ENCODE data around the gene RALBP1.

RALBP1 gene

GRCh38 chr18:9536354-9537152 lies 61.2 kb downstream of the RALBP1 start:
- Histone ChIP-seq H3K36me3 (ENCODE audit: control insufficient read depth in 1 of 2, insufficient read depth in 2 of 2, low read length in 2 of 2) (peaks cover 39 to 56% of the 10 kb centered on the region in 2 donors), H3K27me3 (ENCODE audit: low read depth, low read length) (no peaks in the 10 kb centered on the region), H3K4me3 (ENCODE audit: low read depth in 1 of 2, low read length in 2 of 2) (no peak overlapping the region), H3K27ac (ENCODE audit: low read length) (no peak overlapping the region), H3K9me3 (ENCODE audit: control insufficient read depth in 1 of 2, low read length in 2 of 2) (no peaks in the 10 kb centered on the region), H3K4me1 (ENCODE audit: control insufficient read depth in 1 of 2, insufficient read depth in 2 of 2, low read length in 2 of 2) (peaks cover 0 to 12% of the 10 kb centered on the region in 2 donors)

DNA sequence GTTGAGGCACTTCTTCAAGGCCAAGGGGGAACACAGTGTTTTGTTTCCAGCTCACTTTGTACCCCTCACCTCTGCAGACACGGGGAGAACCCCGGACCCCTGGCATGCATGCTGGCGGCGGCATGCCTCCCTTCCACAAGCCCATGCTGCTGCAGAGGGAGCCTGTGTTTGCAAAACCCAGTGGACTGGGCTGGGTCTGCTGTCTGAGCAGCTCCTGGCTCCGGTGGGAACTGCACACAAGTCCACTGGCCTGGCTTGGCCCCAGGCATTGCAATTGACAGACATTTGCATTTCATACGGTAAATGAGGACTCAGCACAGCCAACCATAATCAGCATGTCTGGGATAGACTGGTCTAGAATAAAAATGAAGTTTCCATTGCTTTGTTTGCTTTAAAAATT lies 62.4 kb downstream of the RALBP1 start:
- Histone ChIP-seq H3K36me3 (ENCODE audit: control insufficient read depth in 1 of 2, insufficient read depth in 2 of 2, low read length in 2 of 2) (peaks cover 32 to 53% of the 10 kb centered on the region in 2 donors), H3K4me1 (ENCODE audit: control insufficient read depth in 1 of 2, insufficient read depth in 2 of 2, low read length in 2 of 2) (peaks cover 0 to 12% of the 10 kb centered on the region in 2 donors), H3K4me3 (ENCODE audit: low read depth in 1 of 2, low read length in 2 of 2) (no peak overlapping the region)

DNA sequence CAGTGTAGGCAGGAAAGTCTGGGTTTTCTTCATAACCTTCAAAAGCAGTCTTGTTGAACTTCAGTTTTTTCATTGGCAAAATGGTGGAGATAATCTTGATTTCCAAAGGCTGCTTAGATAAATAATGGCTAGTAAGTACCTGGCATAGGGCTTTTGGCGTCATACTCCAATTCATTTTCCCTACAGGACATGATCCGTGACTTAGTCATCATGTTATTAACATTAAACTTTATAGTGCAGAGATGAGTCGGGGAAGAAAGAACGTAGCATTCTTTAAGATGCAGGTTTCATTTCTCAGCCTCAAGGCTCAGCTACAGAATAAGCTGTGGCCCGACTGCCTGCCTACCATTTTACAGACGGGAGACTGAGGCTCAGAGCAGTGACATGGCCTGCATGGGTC lies 64.0 kb downstream of the RALBP1 start:
- Histone ChIP-seq H3K36me3 (ENCODE audit: control insufficient read depth in 1 of 2, insufficient read depth in 2 of 2, low read length in 2 of 2) (peaks cover 18 to 39% of the 10 kb centered on the region in 2 donors), H3K4me3 (ENCODE audit: low read depth in 1 of 2, low read length in 2 of 2) (no peak overlapping the region), H3K4me1 (ENCODE audit: control insufficient read depth in 1 of 2, insufficient read depth in 2 of 2, low read length in 2 of 2) (peaks cover 0 to 12% of the 10 kb centered on the region in 2 donors)

More for the DNA sequence above, 62.4 kb downstream of the RALBP1 start:
- no peaks in the 10 kb centered on the region for H3K9me3 ChIP-seq (ENCODE audit: control insufficient read depth in 1 of 2, low read length in 2 of 2)
- H3K27me3 ChIP-seq (ENCODE audit: low read depth, low read length): no peaks in the 10 kb centered on the region
- no peak overlapping the region for H3K27ac ChIP-seq (ENCODE audit: low read length)

GRCh38 chr18:9539938-9540337 lies 64.6 kb downstream of the RALBP1 start:
- no peak overlapping the region for H3K27ac ChIP-seq (ENCODE audit: low read length)
- no peaks in the 10 kb centered on the region for H3K9me3 ChIP-seq (ENCODE audit: control insufficient read depth in 1 of 2, low read length in 2 of 2)
- no peaks in the 10 kb centered on the region for H3K27me3 ChIP-seq (ENCODE audit: low read depth, low read length)
- peaks cover 12 to 34% of the 10 kb centered on the region in 2 donors for H3K36me3 ChIP-seq (ENCODE audit: control insufficient read depth in 1 of 2, insufficient read depth in 2 of 2, low read length in 2 of 2)
- H3K4me1 ChIP-seq (ENCODE audit: control insufficient read depth in 1 of 2, insufficient read depth in 2 of 2, low read length in 2 of 2): peaks cover 0 to 8% of the 10 kb centered on the region in 2 donors
- no peak overlapping the region for H3K4me3 ChIP-seq (ENCODE audit: low read depth in 1 of 2, low read length in 2 of 2)

More for the DNA sequence above, 64.0 kb downstream of the RALBP1 start:
- H3K9me3 ChIP-seq (ENCODE audit: control insufficient read depth in 1 of 2, low read length in 2 of 2): no peaks in the 10 kb centered on the region
- H3K27me3 ChIP-seq (ENCODE audit: low read depth, low read length): no peaks in the 10 kb centered on the region
- no peak overlapping the region for H3K27ac ChIP-seq (ENCODE audit: low read length)

GRCh38 chr18:9542924-9543323 lies 67.6 kb downstream of the RALBP1 start:
- Histone ChIP-seq H3K27ac (ENCODE audit: low read length) (no peak overlapping the region), H3K9me3 (ENCODE audit: control insufficient read depth in 1 of 2, low read length in 2 of 2) (no peaks in the 10 kb centered on the region), H3K27me3 (ENCODE audit: low read depth, low read length) (no peaks in the 10 kb centered on the region), H3K4me1 (ENCODE audit: control insufficient read depth in 1 of 2, insufficient read depth in 2 of 2, low read length in 2 of 2) (peaks cover 0 to 2% of the 10 kb centered on the region in 2 donors), H3K4me3 (ENCODE audit: low read depth in 1 of 2, low read length in 2 of 2) (no peak overlapping the region), H3K36me3 (ENCODE audit: control insufficient read depth in 1 of 2, insufficient read depth in 2 of 2, low read length in 2 of 2) (peaks cover 27 to 40% of the 10 kb centered on the region in 2 donors)

GRCh38 chr18:9545029-9545428 lies 69.7 kb downstream of the RALBP1 start:
- Histone ChIP-seq H3K27ac (ENCODE audit: low read length) (no peak overlapping the region), H3K4me1 (ENCODE audit: control insufficient read depth in 1 of 2, insufficient read depth in 2 of 2, low read length in 2 of 2) (no peaks in the 10 kb centered on the region), H3K4me3 (ENCODE audit: low read depth in 1 of 2, low read length in 2 of 2) (no peak overlapping the region), H3K36me3 (ENCODE audit: control insufficient read depth in 1 of 2, insufficient read depth in 2 of 2, low read length in 2 of 2) (peaks cover 40 to 41% of the 10 kb centered on the region in 2 donors), H3K9me3 (ENCODE audit: control insufficient read depth in 1 of 2, low read length in 2 of 2) (no peaks in the 10 kb centered on the region), H3K27me3 (ENCODE audit: low read depth, low read length) (no peaks in the 10 kb centered on the region)

DNA sequence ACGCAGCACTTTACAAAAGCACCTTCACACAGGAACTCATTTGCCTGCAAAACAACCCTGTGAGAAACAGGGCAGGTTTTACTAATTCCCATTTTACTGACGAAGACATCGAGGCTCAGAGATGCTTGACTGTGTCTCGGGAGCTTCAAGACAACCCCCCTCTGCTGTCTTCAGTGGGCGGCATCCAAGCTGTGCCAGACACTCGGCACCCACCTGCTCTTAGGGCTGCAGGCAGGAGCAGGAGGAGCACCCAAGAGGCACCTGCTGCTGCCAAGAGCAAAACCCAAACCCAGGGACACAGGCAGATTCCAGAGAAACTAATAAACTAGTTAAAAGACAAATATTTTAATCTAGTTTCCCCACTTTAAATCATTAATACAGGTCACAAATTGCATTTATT lies 71.2 kb downstream of the RALBP1 start:
- no peaks in the 10 kb centered on the region for H3K4me1 ChIP-seq (ENCODE audit: control insufficient read depth in 1 of 2, insufficient read depth in 2 of 2, low read length in 2 of 2)
- no peaks in the 10 kb centered on the region for H3K9me3 ChIP-seq (ENCODE audit: control insufficient read depth in 1 of 2, low read length in 2 of 2)
- H3K27ac ChIP-seq (ENCODE audit: low read length): no peak overlapping the region
- peaks cover 46 to 54% of the 10 kb centered on the region in 2 donors for H3K36me3 ChIP-seq (ENCODE audit: control insufficient read depth in 1 of 2, insufficient read depth in 2 of 2, low read length in 2 of 2)
- H3K27me3 ChIP-seq (ENCODE audit: low read depth, low read length): no peaks in the 10 kb centered on the region
- H3K4me3 ChIP-seq (ENCODE audit: low read depth in 1 of 2, low read length in 2 of 2): no peak overlapping the region

- no peak overlapping the region for H3K27ac ChIP-seq (ENCODE audit: low read length)
- H3K9me3 ChIP-seq (ENCODE audit: control insufficient read depth in 1 of 2, low read length in 2 of 2): no peaks in the 10 kb centered on the region
- H3K4me1 ChIP-seq (ENCODE audit: control insufficient read depth in 1 of 2, insufficient read depth in 2 of 2, low read length in 2 of 2): no peaks in the 10 kb centered on the region
- no peaks in the 10 kb centered on the region for H3K27me3 ChIP-seq (ENCODE audit: low read depth, low read length)
- H3K36me3 ChIP-seq (ENCODE audit: control insufficient read depth in 1 of 2, insufficient read depth in 2 of 2, low read length in 2 of 2): peaks cover 50 to 65% of the 10 kb centered on the region in 2 donors
- no peak overlapping the region for H3K4me3 ChIP-seq (ENCODE audit: low read depth in 1 of 2, low read length in 2 of 2)
Measured at GRCh38 chr18:9547782-9548181, 72.5 kb downstream of the RALBP1 start.

- Histone ChIP-seq H3K9me3 (ENCODE audit: control insufficient read depth in 1 of 2, low read length in 2 of 2) (no peaks in the 10 kb centered on the region), H3K27ac (ENCODE audit: low read length) (no peak overlapping the region), H3K36me3 (ENCODE audit: control insufficient read depth in 1 of 2, insufficient read depth in 2 of 2, low read length in 2 of 2) (peaks cover 60 to 71% of the 10 kb centered on the region in 2 donors), H3K4me1 (ENCODE audit: control insufficient read depth in 1 of 2, insufficient read depth in 2 of 2, low read length in 2 of 2) (no peaks in the 10 kb centered on the region), H3K4me3 (ENCODE audit: low read depth in 1 of 2, low read length in 2 of 2) (no peak overlapping the region), H3K27me3 (ENCODE audit: low read depth, low read length) (no peaks in the 10 kb centered on the region)
Measured at GRCh38 chr18:9549405-9549804, 74.1 kb downstream of the RALBP1 start.

DNA sequence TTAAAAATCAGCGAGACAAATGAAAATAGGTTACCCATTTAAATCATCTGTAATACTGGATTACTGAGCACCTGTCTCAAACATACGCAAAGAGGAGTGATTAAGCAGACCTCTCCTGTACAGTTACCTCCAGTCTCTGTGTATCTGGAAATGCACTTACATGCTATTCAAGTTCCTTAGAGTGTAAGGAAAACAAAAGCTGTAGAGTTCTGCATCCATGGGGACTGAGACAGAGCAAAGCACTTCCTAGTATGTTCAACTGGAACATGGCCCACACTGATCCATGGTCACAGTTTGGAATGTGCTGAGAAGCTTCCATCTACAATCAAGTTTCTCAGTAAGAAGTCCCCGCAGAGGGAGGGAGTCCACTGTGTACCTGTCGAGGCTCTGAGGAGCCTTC lies 75.1 kb downstream of the RALBP1 start:
- Histone ChIP-seq H3K36me3 (ENCODE audit: control insufficient read depth in 1 of 2, insufficient read depth in 2 of 2, low read length in 2 of 2) (peaks cover 55 to 74% of the 10 kb centered on the region in 2 donors), H3K4me3 (ENCODE audit: low read depth in 1 of 2, low read length in 2 of 2) (no peak overlapping the region), H3K9me3 (ENCODE audit: control insufficient read depth in 1 of 2, low read length in 2 of 2) (no peaks in the 10 kb centered on the region), H3K27me3 (ENCODE audit: low read depth, low read length) (no peaks in the 10 kb centered on the region), H3K27ac (ENCODE audit: low read length) (no peak overlapping the region), H3K4me1 (ENCODE audit: control insufficient read depth in 1 of 2, insufficient read depth in 2 of 2, low read length in 2 of 2) (no peaks in the 10 kb centered on the region)

GRCh38 chr18:9552191-9552590 lies 76.9 kb downstream of the RALBP1 start:
- H3K4me3 ChIP-seq (ENCODE audit: low read depth in 1 of 2, low read length in 2 of 2): no peak overlapping the region

DNA sequence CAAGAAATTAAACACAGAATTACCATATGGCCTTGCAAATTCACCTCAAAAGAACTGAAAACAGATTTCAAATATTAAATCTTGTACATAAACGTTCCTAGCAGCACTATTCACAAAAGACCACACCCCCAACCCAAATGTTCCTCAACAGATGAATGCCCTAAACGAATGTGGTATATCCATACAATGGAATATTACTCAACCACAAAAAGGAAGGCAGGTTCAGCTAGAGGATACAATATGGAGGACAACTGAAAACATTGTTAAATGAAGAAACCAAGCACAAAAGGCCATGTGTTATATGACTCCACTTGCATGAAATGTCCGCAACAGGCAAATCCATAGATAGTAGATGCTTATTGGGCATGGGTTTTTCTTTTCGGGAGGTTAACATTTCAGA lies 77.3 kb downstream of the RALBP1 start:
- Histone ChIP-seq H3K27ac (ENCODE audit: low read length) (no peak overlapping the region), H3K36me3 (ENCODE audit: control insufficient read depth in 1 of 2, insufficient read depth in 2 of 2, low read length in 2 of 2) (peaks cover 49 to 78% of the 10 kb centered on the region in 2 donors), H3K9me3 (ENCODE audit: control insufficient read depth in 1 of 2, low read length in 2 of 2) (no peaks in the 10 kb centered on the region), H3K27me3 (ENCODE audit: low read depth, low read length) (no peaks in the 10 kb centered on the region), H3K4me1 (ENCODE audit: control insufficient read depth in 1 of 2, insufficient read depth in 2 of 2, low read length in 2 of 2) (no peaks in the 10 kb centered on the region), H3K4me3 (ENCODE audit: low read depth in 1 of 2, low read length in 2 of 2) (no peak overlapping the region)

More at GRCh38 chr18:9552191-9552590, 76.9 kb downstream of the RALBP1 start:
- Histone ChIP-seq H3K4me1 (ENCODE audit: control insufficient read depth in 1 of 2, insufficient read depth in 2 of 2, low read length in 2 of 2) (no peaks in the 10 kb centered on the region), H3K27me3 (ENCODE audit: low read depth, low read length) (no peaks in the 10 kb centered on the region), H3K36me3 (ENCODE audit: control insufficient read depth in 1 of 2, insufficient read depth in 2 of 2, low read length in 2 of 2) (peaks cover 49 to 78% of the 10 kb centered on the region in 2 donors), H3K9me3 (ENCODE audit: control insufficient read depth in 1 of 2, low read length in 2 of 2) (no peaks in the 10 kb centered on the region), H3K27ac (ENCODE audit: low read length) (no peak overlapping the region)

Measured in muscle layer of duodenum (tissue), 2 donors.